GM12878 (cell line): ENCODE results near the gene MRPL42. TPM values are rescaled to one million over a fixed set of nuclear protein-coding genes. Genes with fewer than 3 reads are reported as not detected.
"Not testable (repeated sequence)": the region's sequence is repeated elsewhere in the genome, so short reads cannot be mapped to it uniquely, and the experiment has no call there.

Source experiments
- ATAC-seq: fragments of 200-7000 bp; cut with Tn5 transposase; 3 replicates; pipeline ENCODE4 v1.9.1; 2020; ENCODE audit warnings: mild to moderate bottlenecking, moderate library complexity
- BruUV-seq: library from RNA; stranded (reverse); fragments of 400-500 nt; replicated peaks from 2 replicates; lab custom pipeline; 2021; lab: Mats Ljungman, UMichigan
- CTCF ChIA-PET: fragments of 300-600 bp; sonication (Branson Sonifier 250); formaldehyde crosslinking; extraction: SDS; loops from one replicate; lab custom pipeline; 2021; ENCODE audit warnings: inconsistent platforms; lab: Yijun Ruan, JAX
- POLR2A ChIA-PET: fragments of 350-600 bp; formaldehyde crosslinking; extraction: SDS; loops from one replicate; lab custom pipeline; 2021; ENCODE audit warnings: inconsistent platforms; lab: Charles Lee
- RAD21 ChIA-PET: fragments of 300-600 bp; sonication (Branson Sonifier 250); formaldehyde crosslinking; loops from one replicate; lab custom pipeline; 2023; ENCODE audit warnings: antibody characterized with exemption; ENCODE audit not compliant: unreplicated experiment; lab: Charles Lee
- SMC1A ChIA-PET: fragments of 300-600 bp; sonication (Branson Sonifier 250); formaldehyde crosslinking; loops from one replicate; lab custom pipeline; 2023; ENCODE audit not compliant: unreplicated experiment, uncharacterized antibody; lab: Charles Lee
- DNase-seq: peaks from one replicate; pipeline ENCODE4 v3.0.0-alpha.2; 2011; ENCODE audit warnings: low read depth, low spot score
- FAIRE-seq: peaks from 3 replicates; lab custom pipeline; 2011; peaks lifted over from hg19 to GRCh38; lab: Jason Lieb, UNC
- H2AFZ ChIP-seq: 2 replicates; pipeline ENCODE4 v1.6.0; 2011; ENCODE audit warnings: low read depth, low read length, control low read depth; ENCODE audit not compliant: control insufficient read depth
- H3K27ac ChIP-seq: 2 replicates; pipeline ENCODE4 v1.5.1; 2011; ENCODE audit warnings: control low read depth; ENCODE audit not compliant: control insufficient read depth, insufficient read depth
- H3K27me3 ChIP-seq, 2 experiments: replicated peaks in 1 of 2; 2 replicates each; pipeline versions ENCODE4 v1.6.0 to v1.6.1; 2011; ENCODE audit warnings: low read length in 1 of 2; ENCODE audit not compliant: control insufficient read depth in 2 of 2, insufficient read depth in 2 of 2
- H3K36me3 ChIP-seq, 2 experiments: 2 replicates each; pipeline ENCODE4 v1.5.1; 2011; ENCODE audit warnings: low read length in 1 of 2; ENCODE audit not compliant: control insufficient read depth in 2 of 2, insufficient read depth in 2 of 2
- H3K4me1 ChIP-seq: 2 replicates; pipeline ENCODE4 v1.6.1; 2011; ENCODE audit warnings: mild to moderate bottlenecking, low read length, moderate library complexity, mixed read lengths; ENCODE audit not compliant: control insufficient read depth, insufficient read depth
- H3K4me2 ChIP-seq: 2 replicates; pipeline ENCODE4 v1.6.0; 2011; ENCODE audit warnings: control low read depth; ENCODE audit not compliant: control insufficient read depth, insufficient read depth
- H3K4me3 ChIP-seq: fragments of 200-600 bp; sonication (generic); 2 replicates; pipeline ENCODE4 v1.5.1; 2016
- H3K79me2 ChIP-seq: 2 replicates; pipeline ENCODE4 v1.6.0; 2011; ENCODE audit warnings: low read length; ENCODE audit not compliant: control insufficient read depth, insufficient read depth
- H3K9ac ChIP-seq: 2 replicates; pipeline ENCODE4 v1.8.0; 2011; ENCODE audit warnings: low read length, control low read depth, mixed read lengths; ENCODE audit not compliant: control insufficient read depth, insufficient read depth
- H3K9me3 ChIP-seq: replicated peaks from 3 replicates; pipeline ENCODE4 v1.5.1; 2011; ENCODE audit warnings: mild to moderate bottlenecking, low read length; ENCODE audit not compliant: control insufficient read depth, insufficient read depth
- H4K20me1 ChIP-seq: 2 replicates; pipeline ENCODE4 v1.6.0; 2011; ENCODE audit not compliant: control insufficient read depth, insufficient read depth
- CBFB ChIP-seq: IDR thresholded peaks from 2 replicates; pipeline ENCODE4 v1.6.1; 2016; ENCODE audit warnings: antibody characterized with exemption, low read depth
- EGR1 ChIP-seq, 2 experiments: IDR thresholded peaks; 1 replicate in 1 of 2; 2 replicates in 1 of 2; pipeline ENCODE4 v1.6.1; 2011 to 2012; ENCODE audit warnings: low read depth in 2 of 2, low read length in 2 of 2, borderline replicate concordance in 1 of 2, mild to moderate bottlenecking in 1 of 2, moderate library complexity in 1 of 2
- JUNB ChIP-seq: IDR thresholded peaks from 2 replicates; pipeline ENCODE4 v1.6.1; 2016; ENCODE audit warnings: antibody characterized with exemption, mild to moderate bottlenecking
- SMAD1 ChIP-seq: fragments of 450-650 bp; IDR thresholded peaks from 2 replicates; pipeline ENCODE4 v1.6.1; 2018; ENCODE audit warnings: mild to moderate bottlenecking, low read depth; ENCODE audit not compliant: partially characterized antibody
- SMARCA5 ChIP-seq: fragments of 450-650 bp; IDR thresholded peaks from 2 replicates; pipeline ENCODE4 v1.6.1; 2017; ENCODE audit warnings: mild to moderate bottlenecking
- SREBF1 ChIP-seq: IDR thresholded peaks from 2 replicates; pipeline ENCODE4 v1.6.1; 2012; ENCODE audit warnings: mild to moderate bottlenecking, low read length
- STAT3 ChIP-seq: IDR thresholded peaks from 2 replicates; pipeline ENCODE4 v1.6.1; 2011; ENCODE audit warnings: low read depth, low read length, improper control_type of control experiment
- TCF12 ChIP-seq: IDR thresholded peaks from 2 replicates; pipeline ENCODE4 v1.6.1; 2011; ENCODE audit warnings: low read depth, mild to moderate bottlenecking, low read length
- TCF3 ChIP-seq: IDR thresholded peaks from 2 replicates; pipeline ENCODE4 v1.6.1; 2012; ENCODE audit warnings: low read depth, mild to moderate bottlenecking, low read length, borderline replicate concordance; ENCODE audit not compliant: insufficient read depth
- WGBS: methylation state at CpG from one replicate; pipeline ENCODE4 v1.1.6; 2016; ENCODE audit warnings: low lambda C conversion rate; ENCODE audit not compliant: insufficient replicate concordance, insufficient coverage; ENCODE audit errors: missing lambda C conversion rate; 5-methylcytosine and 5-hydroxymethylcytosine counted together
- in situ Hi-C: fragments of 300-500 bp; cut with MboI; formaldehyde crosslinking; loops from 9 replicates; pipeline ENCODE4 v1.14.3; 2018; ENCODE audit warnings: mixed read lengths
- intact Hi-C: fragments of 100-400 bp; cut with micrococcal nuclease; formaldehyde crosslinking; loops from one replicate; pipeline ENCODE4 v1.14.2; 2022; ENCODE audit not compliant: unreplicated experiment
- polyA plus RNA-seq, 11 experiments: library from polyadenylated mRNA; depleted of rRNA in 4 of 11; unstranded in 6 of 11; stranded (reverse) in 5 of 11; fragments of >200 nt; fragmentation: Nextera tagmentation in 4 of 11; fragmentation: Illumina TruSeq in 1 of 11; extraction: Ambion mirVana in 4 of 11; extraction: Trizol in 1 of 11; gene quantifications; 1 replicate in 1 of 11; 2 replicates in 10 of 11; pipeline versions ENCODE4 v1.2.1 to v1.2.3, GENCODE V29; 2011 to 2016; ENCODE audit warnings: inconsistent platforms in 2 of 11, missing spikeins in 2 of 11, low read depth in 1 of 11
- total RNA-seq, 4 experiments: library from RNA; depleted of rRNA in 3 of 4; stranded (reverse); fragments of >200 nt in 3 of 4; fragmentation: Illumina TruSeq in 1 of 4; extraction: Trizol in 1 of 4; gene quantifications; 2 replicates each; pipeline versions ENCODE4 v1.2.1 to v1.2.3, GENCODE V29; 2013 to 2021
- TF ChIP-seq, protein P1 (sequence below): IDR thresholded peaks from 2 replicates; pipeline ENCODE4 v1.6.1; 2011; ENCODE audit warnings: borderline replicate concordance, low read depth, mild to moderate bottlenecking, moderate library complexity, low read length; ENCODE audit not compliant: insufficient read depth, poor library complexity, severe bottlenecking
- TF ChIP-seq, protein P2 (sequence below): fragments of 450-650 bp; IDR thresholded peaks from 2 replicates; pipeline ENCODE4 v1.6.1; 2017; ENCODE audit warnings: antibody characterized with exemption, mild to moderate bottlenecking, moderate library complexity

Gene MRPL42
- total and polyA plus RNA-seq, 10 of the 15 experiments (the other 5 are each of a cell fraction or from before 2014, with no cell fraction given): 65.1 to 427 (median 126) TPM

DNA sequence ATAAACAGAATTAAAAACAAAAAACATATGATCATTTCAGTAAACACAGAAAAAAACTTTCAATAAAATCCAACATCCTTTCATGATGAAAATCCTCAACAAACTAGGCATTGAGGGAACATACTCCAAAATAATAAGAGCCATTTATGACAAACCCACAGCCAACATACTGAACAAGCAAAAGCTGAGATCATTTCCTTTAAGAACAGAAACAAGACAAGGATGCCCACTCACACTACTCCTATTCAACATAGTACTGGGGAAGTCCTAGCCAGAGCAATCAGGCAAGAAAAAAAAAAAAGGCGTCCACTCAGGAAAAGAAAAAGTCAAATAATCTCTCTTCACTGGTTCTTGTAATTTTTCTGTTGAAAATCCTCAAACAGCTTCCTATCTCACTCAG, 30.1 kb downstream of the MRPL42 start:
- ATAC-seq (no peak), FAIRE-seq (no peak), DNase-seq (no peak)
- H3K9ac ChIP-seq: no peak overlapping the region
- no peaks in the 10 kb centered on the region for H3K79me2 ChIP-seq
- peaks cover 0 to 7% of the 10 kb centered on the region in 2 experiments; a peak in 2 of 4 replicates for H3K36me3 ChIP-seq
- H3K4me3 ChIP-seq: no peak overlapping the region
- ChIA-PET SMC1A (no interaction called here), POLR2A (no interaction called here), CTCF (no interaction called here), RAD21 (no interaction called here)
- no peaks in the 10 kb centered on the region for H3K4me1 ChIP-seq
- no peak overlapping the region for H2AFZ ChIP-seq
- BruUV-seq: no TSS peak
- no peaks in the 10 kb centered on the region for H4K20me1 ChIP-seq
- no peaks in the 10 kb centered on the region for H3K9me3 ChIP-seq
- no peak overlapping the region for H3K27ac ChIP-seq
- intact Hi-C loops: no loop called here
- no peak for TF ChIP-seq TCF3
- TF ChIP-seq, protein P1, sequence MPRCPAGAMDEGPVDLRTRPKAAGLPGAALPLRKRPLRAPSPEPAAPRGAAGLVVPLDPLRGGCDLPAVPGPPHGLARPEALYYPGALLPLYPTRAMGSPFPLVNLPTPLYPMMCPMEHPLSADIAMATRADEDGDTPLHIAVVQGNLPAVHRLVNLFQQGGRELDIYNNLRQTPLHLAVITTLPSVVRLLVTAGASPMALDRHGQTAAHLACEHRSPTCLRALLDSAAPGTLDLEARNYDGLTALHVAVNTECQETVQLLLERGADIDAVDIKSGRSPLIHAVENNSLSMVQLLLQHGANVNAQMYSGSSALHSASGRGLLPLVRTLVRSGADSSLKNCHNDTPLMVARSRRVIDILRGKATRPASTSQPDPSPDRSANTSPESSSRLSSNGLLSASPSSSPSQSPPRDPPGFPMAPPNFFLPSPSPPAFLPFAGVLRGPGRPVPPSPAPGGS: no peak
- TF ChIP-seq SMARCA5: no peak
- TF ChIP-seq, protein P2, sequence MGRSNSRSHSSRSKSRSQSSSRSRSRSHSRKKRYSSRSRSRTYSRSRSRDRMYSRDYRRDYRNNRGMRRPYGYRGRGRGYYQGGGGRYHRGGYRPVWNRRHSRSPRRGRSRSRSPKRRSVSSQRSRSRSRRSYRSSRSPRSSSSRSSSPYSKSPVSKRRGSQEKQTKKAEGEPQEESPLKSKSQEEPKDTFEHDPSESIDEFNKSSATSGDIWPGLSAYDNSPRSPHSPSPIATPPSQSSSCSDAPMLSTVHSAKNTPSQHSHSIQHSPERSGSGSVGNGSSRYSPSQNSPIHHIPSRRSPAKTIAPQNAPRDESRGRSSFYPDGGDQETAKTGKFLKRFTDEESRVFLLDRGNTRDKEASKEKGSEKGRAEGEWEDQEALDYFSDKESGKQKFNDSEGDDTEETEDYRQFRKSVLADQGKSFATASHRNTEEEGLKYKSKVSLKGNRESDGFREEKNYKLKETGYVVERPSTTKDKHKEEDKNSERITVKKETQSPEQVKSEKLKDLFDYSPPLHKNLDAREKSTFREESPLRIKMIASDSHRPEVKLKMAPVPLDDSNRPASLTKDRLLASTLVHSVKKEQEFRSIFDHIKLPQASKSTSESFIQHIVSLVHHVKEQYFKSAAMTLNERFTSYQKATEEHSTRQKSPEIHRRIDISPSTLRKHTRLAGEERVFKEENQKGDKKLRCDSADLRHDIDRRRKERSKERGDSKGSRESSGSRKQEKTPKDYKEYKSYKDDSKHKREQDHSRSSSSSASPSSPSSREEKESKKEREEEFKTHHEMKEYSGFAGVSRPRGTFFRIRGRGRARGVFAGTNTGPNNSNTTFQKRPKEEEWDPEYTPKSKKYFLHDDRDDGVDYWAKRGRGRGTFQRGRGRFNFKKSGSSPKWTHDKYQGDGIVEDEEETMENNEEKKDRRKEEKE: no peak
- TF ChIP-seq TCF12: no peak
- no peak for TF ChIP-seq CBFB
- TF ChIP-seq SMAD1: no peak
- no peak for TF ChIP-seq EGR1 (IDR thresholded peaks at IDR 0.05; ENCODE audit: borderline replicate concordance in 1 of 2, low read depth in 2 of 2, low read length in 2 of 2)
- no peak for TF ChIP-seq JUNB
- no peak for TF ChIP-seq STAT3
- TF ChIP-seq SREBF1: no peak
- no peaks in the 10 kb centered on the region for H3K27me3 ChIP-seq
- 67% methylated on average over 1 of the region's 1 CpG for WGBS
- in situ Hi-C loops: no loop called here
- no peak overlapping the region for H3K4me2 ChIP-seq

DNA sequence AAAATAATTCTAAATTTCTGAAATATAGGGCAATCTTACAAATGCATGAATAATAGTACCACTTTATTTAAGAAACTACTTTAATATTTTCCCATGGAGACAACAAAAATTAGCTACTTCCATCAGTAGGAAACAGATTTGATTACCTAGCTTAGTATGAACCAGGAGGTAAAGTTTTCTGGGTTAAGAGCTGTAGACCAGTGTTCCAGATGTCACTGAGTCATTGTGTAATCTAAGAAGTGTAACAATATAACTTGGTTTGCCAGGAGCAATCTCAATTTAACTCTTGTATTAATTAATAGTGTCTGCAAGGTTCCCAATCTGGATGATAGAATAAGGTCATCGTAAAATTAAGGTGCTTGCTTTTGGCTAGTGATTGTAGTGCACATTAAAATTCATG, 31.5 kb downstream of the MRPL42 start:
- peak; percentile 82 for FAIRE-seq
- DNase-seq, H3K4me2 ChIP-seq, ATAC-seq, intact Hi-C loops, RAD21 ChIA-PET, H3K27ac ChIP-seq, H3K9ac ChIP-seq, H2AFZ ChIP-seq, H3K79me2 ChIP-seq, H3K27me3 ChIP-seq, H3K4me3 ChIP-seq, H4K20me1 ChIP-seq, in situ Hi-C loops, CTCF ChIA-PET, H3K4me1 ChIP-seq, H3K9me3 ChIP-seq, POLR2A ChIA-PET, SMC1A ChIA-PET, BruUV-seq: not testable (repeated sequence)
- WGBS: no CpG with 5 or more reads among the region's 1 CpG
- peaks cover 0 to 11% of the 10 kb centered on the region in 2 experiments; a peak in 2 of 4 replicates for H3K36me3 ChIP-seq
